HG03571 (cell line): ENCODE data around the gene PARP16.
"Not testable (repeated sequence)": the region's sequence is repeated elsewhere in the genome, so short reads cannot be mapped to it uniquely, and the experiment has no call there.

Experiments
- ATAC-seq: cut with Tn5 transposase; IDR thresholded peaks from one replicate; pipeline ENCODE4 v1.9.1; 2021; ENCODE audit not compliant: unreplicated experiment

PARP16 gene

DNA sequence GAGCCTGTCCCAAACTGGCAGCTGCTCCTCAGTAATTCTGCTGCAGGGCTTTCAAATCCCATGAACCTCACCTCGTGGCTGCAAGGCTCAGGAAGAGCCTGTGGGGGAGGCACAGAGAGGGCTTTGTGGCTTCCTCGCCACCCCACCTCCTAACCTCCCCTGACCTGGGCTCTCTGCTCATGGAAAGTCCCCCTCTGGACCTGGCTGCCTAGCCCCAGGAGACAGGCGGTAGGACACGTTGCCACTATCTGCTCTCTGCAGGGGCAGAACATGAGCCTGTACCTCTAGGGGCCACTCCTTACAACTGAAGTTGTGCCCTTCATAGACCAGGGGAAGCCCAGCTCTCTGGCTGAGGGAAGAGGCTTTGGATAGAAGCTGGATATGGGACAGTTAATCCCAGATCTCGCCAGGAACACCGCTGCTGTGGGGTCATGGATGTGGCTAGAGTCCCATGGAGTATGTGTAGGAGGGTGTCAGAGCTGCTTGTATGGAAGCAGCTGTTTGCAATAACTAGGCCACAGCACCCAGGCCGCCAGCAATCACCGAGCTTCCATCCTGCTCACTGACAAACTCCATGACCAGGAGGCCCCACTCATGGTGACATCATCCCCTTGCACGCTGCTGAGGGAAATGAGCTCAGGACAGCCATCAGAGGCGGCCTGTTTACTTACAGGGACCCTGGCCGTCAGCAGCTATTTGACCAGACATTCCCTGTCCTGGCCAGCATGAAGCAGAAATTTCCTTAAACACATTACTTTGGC is 41.4 kb downstream of the PARP16 start:
- ATAC-seq = no peak

DNA sequence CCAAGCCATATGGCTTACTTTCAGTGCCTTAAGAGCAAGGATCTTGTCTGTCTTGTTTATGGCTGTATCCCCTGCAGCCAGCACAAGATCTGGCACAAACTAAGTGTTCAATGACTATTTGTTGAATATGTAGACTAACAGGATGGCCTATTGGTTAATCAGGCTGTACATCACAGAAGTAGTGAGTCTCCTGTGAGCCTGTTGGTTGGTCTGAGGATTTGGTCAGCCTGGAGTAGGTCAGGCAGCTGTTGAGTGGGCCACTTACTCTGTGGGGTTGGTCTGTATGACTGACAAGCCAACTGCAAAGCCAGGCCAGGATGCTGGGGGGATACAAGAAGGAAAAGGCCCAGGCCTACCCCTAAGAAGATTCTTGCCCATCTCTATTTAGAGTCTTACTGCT is 42.0 kb downstream of the PARP16 start:
- no peak for ATAC-seq

DNA sequence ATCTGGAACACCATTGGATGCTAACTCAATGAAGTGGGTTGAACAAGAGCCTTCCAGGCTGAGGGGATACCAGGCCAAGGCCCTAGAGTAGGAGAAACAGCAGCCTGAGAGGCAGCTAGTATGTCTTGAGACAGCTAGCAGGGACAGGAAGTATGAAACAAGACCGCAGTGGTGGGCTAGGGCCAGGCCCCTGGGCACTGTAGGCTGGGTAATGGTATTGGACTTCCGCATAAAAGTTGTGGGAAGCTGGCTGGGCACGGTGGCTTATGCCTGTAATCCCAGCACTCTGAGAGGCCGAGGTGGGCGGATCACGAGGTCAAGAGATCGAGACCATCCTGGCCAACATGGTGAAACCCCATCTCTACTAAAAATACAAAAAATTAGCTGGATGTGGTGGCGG is 50.2 kb downstream of the PARP16 start:
- ATAC-seq = not testable (repeated sequence)

DNA sequence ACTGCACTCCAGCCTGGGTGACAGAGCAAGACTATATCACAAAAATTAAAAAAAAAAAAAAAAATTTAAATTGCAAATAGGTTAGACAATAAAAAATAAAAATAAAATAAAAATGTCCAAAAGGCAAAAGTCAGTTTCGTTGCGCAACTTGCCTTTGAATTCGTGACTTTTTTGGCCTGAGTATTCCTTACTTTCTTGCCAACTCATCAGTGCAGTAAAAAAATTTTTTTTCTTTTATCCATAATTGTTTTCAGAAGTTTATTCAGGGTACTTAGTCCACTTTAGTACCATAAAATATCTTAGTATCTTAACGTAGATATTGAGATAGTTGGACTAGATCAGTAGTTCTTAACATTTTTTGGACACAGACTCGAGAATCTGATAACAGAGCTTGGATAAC is 53.0 kb downstream of the PARP16 start:
- ATAC-seq = no peak

DNA sequence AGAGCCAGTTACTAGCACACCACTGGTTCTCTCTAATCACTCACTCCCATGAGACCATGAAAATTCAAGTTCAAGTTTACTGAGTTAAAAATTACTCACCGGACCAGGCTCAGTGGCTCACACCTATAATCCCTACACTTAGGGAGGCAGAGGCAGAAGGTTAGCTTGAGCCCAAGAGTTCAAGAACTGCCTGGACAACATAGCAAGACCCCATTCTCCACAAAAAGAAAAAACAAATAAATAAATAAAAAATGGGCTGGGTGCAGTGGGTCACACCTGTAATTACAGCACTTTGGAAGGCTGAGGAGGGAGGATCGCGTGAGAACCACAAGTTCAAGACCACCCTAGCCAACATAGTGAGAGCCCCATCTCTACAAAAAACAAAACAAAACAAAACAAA is 54.2 kb downstream of the PARP16 start:
- no peak for ATAC-seq

DNA sequence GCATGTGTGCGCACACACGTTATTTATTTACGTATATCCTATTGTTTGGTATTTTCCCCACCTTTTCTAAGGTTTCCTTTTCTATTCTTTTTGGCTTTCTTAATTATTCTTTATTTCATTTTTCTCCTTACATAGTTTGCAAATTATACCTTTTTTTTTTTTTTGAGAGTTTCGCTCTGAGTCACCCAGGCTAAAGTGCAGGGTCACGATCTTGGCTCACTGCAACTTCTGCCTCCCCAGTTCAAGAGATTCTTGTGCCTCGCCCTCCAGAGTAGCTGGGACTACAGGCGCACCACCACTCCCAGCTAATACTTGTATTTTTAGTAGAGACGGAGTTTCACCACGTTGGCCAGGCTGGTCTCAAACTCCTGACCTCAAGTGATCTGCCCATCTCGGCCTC is 55.4 kb downstream of the PARP16 start:
- no peak for ATAC-seq

DNA sequence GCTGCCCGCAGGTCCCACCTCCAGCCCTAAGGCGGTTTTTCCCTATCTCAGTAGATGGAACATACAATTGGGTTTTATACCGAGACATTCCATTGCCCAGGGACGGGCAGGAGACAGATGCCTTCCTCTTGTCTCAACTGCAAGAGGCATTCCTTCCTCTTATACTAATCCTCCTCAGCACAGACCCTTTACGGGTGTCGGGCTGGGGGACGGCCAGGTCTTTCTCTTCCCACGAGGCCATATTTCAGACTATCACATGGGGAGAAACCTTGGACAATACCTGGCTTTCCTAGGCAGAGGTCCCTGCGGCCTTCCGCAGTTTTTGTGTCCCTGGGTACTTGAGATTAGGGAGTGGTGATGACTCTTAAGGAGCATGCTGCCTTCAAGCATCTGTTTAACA is 59.8 kb downstream of the PARP16 start:
- not testable (repeated sequence) for ATAC-seq

DNA sequence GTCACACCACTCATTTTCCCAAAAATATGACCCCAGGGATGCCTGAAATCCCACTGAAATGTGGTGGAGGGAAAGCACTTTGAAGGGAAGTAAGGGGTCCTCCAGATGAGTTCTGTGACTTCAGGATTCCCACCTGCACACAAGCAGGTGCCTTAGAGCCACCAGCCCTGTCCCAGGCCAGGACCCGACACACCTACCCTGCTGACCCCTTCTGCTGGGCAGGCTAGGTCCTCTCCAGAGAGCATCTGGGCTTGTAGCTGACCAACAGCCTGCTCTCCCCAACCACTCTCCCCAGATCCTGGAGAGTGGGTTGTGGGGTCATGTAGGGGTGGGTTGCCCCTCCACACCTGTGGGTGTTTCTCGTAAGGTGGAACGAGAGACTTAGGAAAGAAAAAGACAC is 60.5 kb downstream of the PARP16 start:
- no peak for ATAC-seq

DNA sequence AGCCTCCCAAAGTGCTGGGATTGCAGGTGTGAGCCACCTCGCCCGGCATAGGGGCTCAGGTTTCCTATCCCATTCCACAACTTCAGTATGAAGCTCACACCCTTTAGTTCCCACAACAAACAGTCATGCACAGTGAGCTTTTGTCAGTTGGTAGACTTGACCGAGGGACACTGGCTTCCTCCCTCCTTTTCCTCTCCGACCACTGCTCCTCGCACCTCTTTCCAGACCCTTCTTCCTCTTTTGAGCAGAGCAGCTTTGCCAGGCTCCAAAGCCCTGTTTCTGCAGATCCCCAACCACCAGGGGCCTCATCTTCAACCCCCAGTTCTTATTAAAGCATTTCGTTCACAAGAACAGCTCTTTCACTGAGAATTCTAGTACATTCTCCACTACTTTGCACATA is 62.7 kb downstream of the PARP16 start:
- no peak for ATAC-seq

DNA sequence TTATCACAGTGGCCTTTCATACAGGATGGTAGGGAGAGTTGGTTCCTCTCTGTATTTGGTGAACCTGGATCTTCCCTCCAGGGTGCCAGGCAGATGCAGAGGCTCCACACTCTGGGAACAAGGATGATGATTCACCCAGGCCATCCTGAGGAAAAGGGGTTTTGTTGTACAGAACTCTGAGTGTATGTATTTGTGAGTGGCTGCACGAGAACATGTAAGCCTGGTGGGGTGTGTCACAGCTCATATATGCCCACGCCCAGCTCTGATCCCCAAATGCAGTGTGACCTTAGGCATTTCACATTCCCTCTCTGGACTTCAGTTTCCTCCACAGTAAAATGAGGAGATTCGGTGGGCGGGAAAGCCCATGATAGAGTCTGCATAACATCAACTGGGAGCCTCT is 63.8 kb downstream of the PARP16 start:
- ATAC-seq = no peak

DNA sequence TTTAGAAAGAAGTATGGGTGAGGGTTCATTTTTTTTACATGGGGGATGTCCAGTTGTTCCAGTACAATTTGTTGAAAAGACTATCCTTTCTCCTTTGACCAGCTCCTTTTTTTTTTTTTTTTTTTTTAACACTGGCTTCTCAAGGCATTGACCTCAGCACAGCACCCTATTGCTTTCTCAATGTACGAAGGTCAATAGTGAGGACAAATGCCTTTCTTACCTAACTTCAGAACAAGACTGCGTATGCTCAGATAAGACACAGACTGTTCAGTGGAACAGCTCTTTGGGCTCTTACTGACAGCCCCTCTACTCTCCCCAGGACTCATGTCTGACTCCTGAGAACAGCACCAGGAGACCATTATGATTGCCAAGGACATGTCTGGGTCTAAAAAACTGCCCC is 65.0 kb downstream of the PARP16 start:
- no peak for ATAC-seq

DNA sequence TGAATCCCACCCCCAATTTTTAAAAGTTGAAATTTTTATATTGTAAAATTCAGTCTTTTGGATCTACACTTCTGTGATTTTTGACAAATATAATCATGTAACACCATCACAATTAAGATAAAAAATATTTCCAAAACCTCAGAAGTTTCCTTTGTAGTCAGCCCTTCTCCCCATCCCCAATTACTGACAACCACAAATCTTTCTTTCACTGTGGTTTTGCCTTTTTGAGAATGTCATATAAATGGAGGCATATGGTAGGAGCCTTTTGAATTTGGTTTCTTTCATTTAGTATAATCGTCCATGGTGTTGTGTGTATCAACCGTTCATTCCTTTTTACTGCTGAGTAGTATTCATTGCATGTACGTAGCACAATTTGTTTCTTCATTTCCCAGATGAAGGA is 67.5 kb downstream of the PARP16 start:
- ATAC-seq = no peak

DNA sequence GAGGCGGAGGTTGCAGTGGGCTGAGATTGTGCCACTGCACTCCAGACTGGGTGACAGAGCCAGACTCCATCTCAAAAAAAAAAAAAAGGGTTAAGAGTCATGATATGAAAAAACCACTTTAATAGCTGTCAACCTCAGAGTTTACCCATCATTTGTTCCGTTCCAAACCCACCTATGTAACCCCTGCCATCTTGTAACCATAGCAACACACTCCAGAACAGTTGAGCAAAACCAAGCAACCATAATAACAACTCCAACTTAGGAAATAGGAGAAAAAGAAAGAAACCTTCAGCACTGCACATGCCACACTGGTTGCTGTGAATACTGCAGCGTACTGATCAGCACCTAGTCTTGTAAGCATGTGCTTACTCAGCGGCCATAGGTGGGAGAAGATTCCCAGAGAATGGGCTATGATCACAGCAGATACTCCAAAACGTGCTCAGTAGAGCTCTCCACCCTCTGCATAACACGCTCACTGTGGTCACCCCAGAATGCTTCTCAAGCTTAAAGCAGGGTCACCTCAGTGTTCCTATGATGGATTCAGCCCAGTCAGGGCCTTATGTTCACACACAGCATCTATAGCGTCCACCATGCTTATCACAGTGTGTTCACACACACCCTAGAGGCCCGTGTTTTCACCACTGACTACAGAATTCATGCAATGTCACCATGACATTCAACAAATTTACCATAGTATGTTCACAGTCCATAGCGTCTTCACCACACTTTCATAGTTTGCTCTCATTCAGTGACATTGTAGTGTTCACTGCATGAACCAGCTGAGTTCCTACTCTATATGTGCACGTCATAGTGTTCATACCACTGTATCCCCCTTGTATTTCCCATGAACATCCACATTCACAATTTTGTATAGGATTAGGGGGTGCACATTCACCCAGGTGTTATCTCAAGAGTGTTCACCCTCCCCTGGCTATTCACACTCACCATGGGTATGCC is 68.9 kb downstream of the PARP16 start:
- ATAC-seq = no peak

DNA sequence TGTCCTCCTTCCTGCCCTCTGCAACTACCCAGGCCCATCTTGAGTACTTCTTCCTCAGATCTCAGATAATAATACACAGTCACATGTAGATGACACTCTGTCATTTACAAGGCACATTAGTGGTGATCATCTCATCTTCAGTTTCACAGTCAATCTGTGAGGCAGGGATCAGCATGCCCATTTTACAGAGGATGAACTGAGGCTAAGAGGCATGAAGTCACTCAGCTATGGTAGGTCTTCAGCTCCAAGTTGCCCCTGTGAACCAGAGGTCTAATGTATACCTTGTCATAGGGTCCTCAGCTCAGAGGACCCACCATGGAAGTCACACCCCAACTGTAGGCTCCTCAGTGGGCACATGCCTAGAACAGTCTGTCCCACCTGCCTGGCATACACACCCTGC is 71.2 kb downstream of the PARP16 start:
- ATAC-seq = no peak

DNA sequence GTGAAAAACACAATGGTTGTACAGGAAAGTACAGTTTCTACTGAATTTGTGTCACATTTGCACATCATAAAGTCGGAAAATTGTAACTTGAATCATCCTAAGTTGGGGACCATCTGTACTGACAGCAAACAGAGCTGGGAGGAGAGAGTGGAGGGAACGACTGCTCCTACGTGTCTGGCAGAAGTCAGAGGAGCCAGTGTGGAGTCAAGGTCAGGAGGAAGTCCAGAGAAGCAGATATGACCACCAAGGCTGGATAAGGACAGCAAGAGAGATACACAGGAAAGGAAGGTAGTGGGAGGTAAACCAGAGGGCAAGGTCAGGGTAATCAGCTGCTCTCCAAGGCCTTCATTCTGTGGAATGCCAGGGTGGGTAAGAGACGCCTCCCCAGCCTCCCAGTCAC is 72.7 kb downstream of the PARP16 start:
- ATAC-seq = no peak

DNA sequence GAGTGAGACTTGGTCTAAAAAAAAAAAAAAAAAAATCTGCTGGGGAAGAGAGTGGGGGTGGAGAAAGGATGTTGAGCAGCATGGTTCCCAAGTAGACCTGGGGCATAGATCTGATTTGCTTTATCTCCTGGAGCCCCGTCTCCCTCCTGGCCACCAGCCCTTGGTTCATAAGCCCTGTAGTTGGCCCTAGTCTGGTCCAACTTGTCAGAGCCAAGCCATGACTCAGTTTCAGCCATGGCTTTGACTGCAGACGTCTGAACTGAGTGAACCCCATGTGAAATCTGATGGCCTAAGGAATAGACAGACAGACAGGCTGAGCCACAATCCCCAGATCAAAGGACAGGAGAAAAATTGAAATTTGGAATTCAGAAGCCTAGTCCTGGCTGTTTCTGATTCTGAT is 73.4 kb downstream of the PARP16 start:
- ATAC-seq = no peak

DNA sequence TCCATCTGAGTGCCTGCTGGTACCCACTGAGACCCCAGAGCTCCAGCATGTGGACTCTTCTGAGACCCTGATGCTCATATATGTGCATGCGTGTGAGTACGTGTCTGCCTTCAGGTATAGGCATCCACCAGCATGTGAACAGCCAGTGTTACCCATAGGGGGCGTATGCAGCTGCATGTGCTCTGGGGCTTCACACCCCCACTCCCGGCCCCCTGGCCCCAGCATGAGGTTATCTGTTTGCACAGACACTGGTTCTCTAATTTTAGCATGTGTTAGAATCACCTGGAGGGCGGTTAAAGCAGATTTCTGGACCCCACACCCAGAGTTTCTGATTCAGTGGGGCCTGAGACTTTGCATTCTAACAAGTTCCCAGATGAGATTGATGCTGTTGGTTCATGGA is 74.6 kb downstream of the PARP16 start:
- no peak for ATAC-seq

DNA sequence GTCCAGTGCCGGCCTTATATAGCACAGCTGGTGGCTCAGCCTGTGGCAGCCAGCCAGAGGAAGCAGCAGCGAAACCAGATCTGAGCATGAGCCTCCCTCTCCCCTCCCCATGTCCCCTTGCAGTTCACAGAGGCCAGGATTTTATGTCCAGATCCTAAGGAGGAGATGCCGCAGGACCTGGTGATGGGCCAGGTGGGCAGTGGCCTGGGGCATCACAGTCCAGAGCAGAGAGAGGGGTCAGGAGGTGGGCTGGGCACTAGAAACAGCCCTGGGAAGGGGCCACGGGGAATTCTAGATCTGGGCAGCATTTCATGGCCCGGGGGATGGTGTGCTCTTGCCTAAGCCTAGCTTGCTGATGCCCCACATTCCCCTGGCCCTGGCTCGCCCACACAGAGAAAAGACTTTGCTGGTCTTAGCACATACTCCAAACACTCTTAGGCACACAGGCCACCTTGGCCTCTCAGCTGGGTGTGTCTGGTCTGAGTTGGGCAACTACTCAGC is 75.2 kb downstream of the PARP16 start:
- no peak for ATAC-seq

DNA sequence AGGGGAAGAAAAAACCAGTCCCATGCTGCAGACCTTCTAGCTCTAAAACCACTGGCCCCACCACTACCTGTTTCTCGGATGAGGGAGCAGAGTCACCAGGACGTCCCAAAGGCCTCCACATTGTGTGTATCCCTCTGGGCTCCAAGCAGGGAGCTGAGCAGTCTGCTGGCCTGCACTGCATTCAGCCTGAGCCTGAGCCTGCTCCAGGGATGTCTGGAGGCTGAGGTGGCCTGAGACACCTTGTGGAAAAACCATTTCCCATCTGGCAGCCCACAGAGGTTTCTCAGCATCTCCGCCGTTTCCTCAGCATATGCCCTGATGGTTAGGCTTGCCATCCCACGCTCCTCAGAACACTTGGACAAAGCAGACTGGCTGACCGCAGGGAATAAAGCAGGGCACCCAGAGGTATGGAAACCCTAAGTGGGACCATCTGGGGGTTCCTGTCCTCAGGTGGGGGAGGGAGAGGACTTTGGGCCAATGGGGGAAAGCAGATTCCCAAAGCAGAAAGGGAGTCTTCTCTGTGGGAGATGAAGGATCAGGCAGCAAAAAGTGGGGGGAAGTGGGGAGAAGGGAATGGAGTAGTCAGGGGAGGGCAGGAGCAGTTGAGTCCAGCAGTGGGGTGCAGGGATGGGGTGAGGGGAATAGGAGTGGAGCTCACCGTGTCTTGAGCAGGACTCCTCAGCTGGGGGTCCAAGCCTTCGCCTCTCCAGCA is 75.8 kb downstream of the PARP16 start, which contains the start of gene CILP:
TSS of gene CILP (minus strand) at position 704 of the 712 bp plus-strand sequence. CDS start 1,718 bp downstream, outside the sequence.
- ATAC-seq = no peak

DNA sequence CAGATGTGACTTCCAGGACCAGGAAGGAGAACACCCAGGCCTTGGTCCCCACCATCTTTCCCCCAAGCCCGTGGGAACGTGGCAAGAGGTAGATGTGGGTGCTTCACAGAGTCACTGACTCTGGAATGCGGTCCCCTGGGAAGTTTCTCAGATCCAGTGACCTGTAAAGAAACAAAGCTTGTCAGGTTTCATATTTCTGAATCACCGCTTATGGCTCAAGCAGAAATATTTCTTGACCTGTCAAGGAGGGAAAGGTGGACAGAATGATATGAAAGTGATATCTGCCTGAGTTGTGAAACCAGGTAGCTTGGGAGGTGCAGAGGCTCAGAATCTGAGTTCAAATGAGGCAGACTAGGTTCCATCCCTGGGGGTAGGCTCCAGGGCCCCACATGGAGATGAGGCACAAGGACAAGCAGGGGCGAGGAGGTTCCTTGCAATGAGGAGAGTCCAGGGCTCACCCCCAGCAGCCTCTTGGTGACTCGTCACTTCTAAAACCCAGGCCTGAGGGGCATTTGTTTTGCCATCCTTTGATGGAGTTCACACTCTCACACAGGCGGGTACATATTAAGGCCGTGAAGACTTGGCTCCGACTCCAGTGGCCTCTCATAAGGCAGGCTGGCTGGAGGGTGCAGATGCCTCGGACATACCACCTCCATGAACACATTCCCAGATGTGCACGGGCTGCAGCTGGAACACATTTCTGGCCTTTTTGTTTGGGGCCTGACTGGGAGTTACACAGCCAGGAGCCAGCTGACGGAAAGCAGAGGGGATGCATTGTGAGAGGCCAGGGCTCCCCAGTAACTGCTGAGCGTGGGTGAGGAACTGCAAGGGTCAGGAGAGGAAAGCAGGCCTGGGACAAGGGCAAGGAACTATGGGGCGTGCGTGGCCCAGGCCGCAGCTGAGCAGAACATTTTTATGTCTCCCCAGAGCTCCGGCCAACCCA is 76.7 kb downstream of the PARP16 start:
- ATAC-seq = no peak
